ENCODE data around the gene ANGPTL7. TPM values are rescaled to one million over a fixed set of nuclear protein-coding genes. Genes with fewer than 3 reads are reported as not detected.
A peak's percentile ranks its signal among the peaks of the same experiment; 100 is the strongest.

Gene ANGPTL7
- total RNA-seq, 6 experiments from 2014 or later = not detected

GRCh38 chr1:11144570-11145256 is 44.4 kb upstream of the ANGPTL7 start:
- H3K4me3 ChIP-seq = no peak overlapping the region
- no peak overlapping the region for H3K27ac ChIP-seq
- H3K4me1 ChIP-seq = no peaks in the 10 kb centered on the region
- peaks cover 0 to 43% (median 6%) of the 10 kb centered on the region in 4 donors for H3K36me3 ChIP-seq
- H3K9me3 ChIP-seq = no peaks in the 10 kb centered on the region
- no peak for ATAC-seq
- 80% methylated on average over 10 of the region's 12 CpGs for WGBS (ENCODE audit: insufficient coverage, low coverage, low lambda C conversion rate, missing lambda C conversion rate)
- TF ChIP-seq POLR2A (IDR thresholded peaks at IDR 0.05) (no peak), CTCF (IDR thresholded peaks at IDR 0.05) (no peak)
- peak in 1 of 3 donors; percentile 32 for DNase-seq
- no peaks in the 10 kb centered on the region for H3K27me3 ChIP-seq
- intact Hi-C loops (cut with DNase I) = no loop called here

DNA sequence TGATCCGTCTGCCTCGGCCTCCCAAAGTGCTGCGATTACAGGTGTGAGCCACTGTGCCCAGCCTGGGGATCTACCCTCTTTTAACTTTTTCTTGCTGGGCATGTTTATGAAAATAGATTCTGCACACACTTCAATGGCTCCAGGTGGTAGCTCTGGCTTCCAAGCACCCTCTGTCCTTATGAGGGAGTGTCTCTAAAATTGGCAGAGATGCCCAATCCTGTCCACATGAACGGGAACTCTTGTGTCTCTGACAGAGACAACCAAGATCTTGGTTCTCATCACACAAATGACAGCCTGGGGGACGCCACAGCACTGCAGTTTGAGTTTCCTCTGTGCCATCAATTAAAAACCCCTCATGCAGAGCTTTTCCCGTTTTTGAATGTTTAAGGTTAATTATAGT is 43.4 kb upstream of the ANGPTL7 start:
- Histone ChIP-seq H3K4me1 (no peaks in the 10 kb centered on the region), H3K9me3 (no peaks in the 10 kb centered on the region), H3K27me3 (no peaks in the 10 kb centered on the region), H3K4me3 (no peak overlapping the region), H3K36me3 (peaks cover 0 to 46% (median 5%) of the 10 kb centered on the region in 4 donors), H3K27ac (no peak overlapping the region)
- WGBS (ENCODE audit: insufficient coverage, low coverage, low lambda C conversion rate, missing lambda C conversion rate) = no CpG with 5 or more reads among the region's 6 CpGs
- intact Hi-C loops (cut with DNase I) = no loop called here
- DNase-seq (peak in 1 of 3 donors; percentile 14), ATAC-seq (no peak)
- TF ChIP-seq POLR2A (IDR thresholded peaks at IDR 0.05) = no peak
- TF ChIP-seq CTCF (IDR thresholded peaks at IDR 0.05) = no peak

DNA sequence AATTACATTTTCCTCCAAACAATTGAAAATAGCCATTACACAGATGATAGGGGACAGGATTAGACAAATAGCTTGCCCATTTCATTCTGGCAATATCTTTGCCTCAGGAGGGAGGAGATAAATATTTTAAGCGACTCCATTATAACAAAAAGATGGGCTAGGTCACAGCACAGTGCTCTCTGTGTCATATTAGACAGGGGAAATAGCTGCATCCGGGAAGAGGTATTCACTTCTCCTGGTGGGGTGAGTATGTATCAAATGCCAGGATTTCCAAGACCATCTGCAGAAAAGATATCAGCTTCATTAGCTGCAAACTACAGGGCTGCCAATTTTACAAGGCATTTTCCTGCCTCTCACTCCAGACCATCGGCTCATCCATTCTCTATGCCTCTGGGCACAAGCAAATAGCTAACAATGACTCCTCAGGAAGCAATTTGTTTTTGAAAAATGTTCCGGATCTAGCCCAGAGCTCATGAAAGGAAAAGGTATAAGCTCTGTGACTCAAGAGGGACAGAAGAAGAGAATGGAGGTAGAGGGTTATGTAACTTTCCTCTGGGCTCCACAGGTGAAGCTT is 41.9 kb upstream of the ANGPTL7 start:
- Histone ChIP-seq H3K27me3 (no peaks in the 10 kb centered on the region), H3K9me3 (no peaks in the 10 kb centered on the region), H3K4me3 (no peak overlapping the region), H3K36me3 (peaks cover 0 to 46% (median 5%) of the 10 kb centered on the region in 4 donors), H3K4me1 (peaks cover 0 to 13% (median 6%) of the 10 kb centered on the region in 4 donors), H3K27ac (no peak overlapping the region)
- TF ChIP-seq POLR2A (IDR thresholded peaks at IDR 0.05) = no peak
- TF ChIP-seq CTCF (IDR thresholded peaks at IDR 0.05) = no peak
- intact Hi-C loops (cut with DNase I) = no loop called here
- DNase-seq (no peak), ATAC-seq (no peak)
- 75% methylated on average over 4 of the region's 4 CpGs for WGBS (ENCODE audit: insufficient coverage, low coverage, low lambda C conversion rate, missing lambda C conversion rate)

DNA sequence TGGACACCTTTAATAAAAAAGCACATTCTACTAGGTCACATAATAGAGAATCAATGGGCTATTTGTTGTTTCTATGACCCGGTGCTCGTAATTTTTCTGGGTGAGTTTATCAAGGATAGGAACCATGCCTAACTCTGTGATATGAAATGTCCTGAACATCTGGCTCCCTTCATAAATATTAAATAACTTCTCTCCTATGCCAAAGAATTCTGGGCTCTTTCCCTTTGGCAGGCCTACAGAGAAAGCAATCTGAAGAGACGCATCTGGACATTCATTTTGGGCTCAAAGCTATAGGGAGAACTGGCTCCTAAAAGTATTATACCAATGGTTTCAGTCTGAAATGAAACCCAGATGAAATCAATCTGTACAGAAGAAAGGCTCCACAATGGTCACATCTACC is 38.8 kb upstream of the ANGPTL7 start:
- no peak overlapping the region for H3K4me3 ChIP-seq
- H3K27me3 ChIP-seq = no peaks in the 10 kb centered on the region
- WGBS (ENCODE audit: insufficient coverage, low coverage, low lambda C conversion rate, missing lambda C conversion rate) = 78% methylated on average over 3 of the region's 3 CpGs
- ATAC-seq = no peak
- peaks cover 0 to 22% (median 8%) of the 10 kb centered on the region in 4 donors for H3K4me1 ChIP-seq
- no peak for DNase-seq
- no peak for TF ChIP-seq POLR2A (IDR thresholded peaks at IDR 0.05)
- TF ChIP-seq CTCF (IDR thresholded peaks at IDR 0.05) = no peak
- no peaks in the 10 kb centered on the region for H3K9me3 ChIP-seq
- peaks cover 0 to 27% (median 2%) of the 10 kb centered on the region in 4 donors for H3K36me3 ChIP-seq
- no peak overlapping the region for H3K27ac ChIP-seq
- intact Hi-C loops (cut with DNase I) = no loop called here
